A673 (cell line): ENCODE measurements around the gene ZFP90. TPM values are rescaled to one million over a fixed set of nuclear protein-coding genes. Genes with fewer than 3 reads are reported as not detected.

Experiments used
- BruUV-seq: library from RNA; stranded (reverse); fragments of 400-500 nt; replicated peaks from 2 replicates; lab custom pipeline; 2021; lab: Mats Ljungman, UMichigan
- CTCF ChIA-PET: fragments of 300-600 bp; sonication (Branson Sonifier 250); formaldehyde crosslinking; loops from one replicate; lab custom pipeline; 2022; ENCODE audit warnings: antibody characterized with exemption; lab: Charles Lee
- POLR2A ChIA-PET: fragments of 300-600 bp; sonication (Branson Sonifier 250); formaldehyde crosslinking; loops from one replicate; lab custom pipeline; 2022; ENCODE audit warnings: antibody characterized with exemption; ENCODE audit not compliant: low non-redundant PET; lab: Charles Lee
- DNase-seq: peaks from one replicate; pipeline ENCODE4 v3.0.0-alpha.2; 2015; ENCODE audit warnings: low spot score
- H3K27ac ChIP-seq: fragments of 200-600 bp; sonication (generic); 2 replicates; pipeline ENCODE4 v1.5.1; 2016; ENCODE audit warnings: mixed run types, low read depth, mild to moderate bottlenecking, mixed read lengths, antibody characterized with exemption, low read length; ENCODE audit not compliant: poor library complexity, severe bottlenecking
- H3K27me3 ChIP-seq: fragments of 200-600 bp; sonication (generic); replicated peaks from 2 replicates; pipeline ENCODE4 v1.6.1; 2017; ENCODE audit warnings: mixed run types, low read depth, mild to moderate bottlenecking, mixed read lengths, antibody characterized with exemption, low read length; ENCODE audit not compliant: insufficient read depth, poor library complexity
- H3K36me3 ChIP-seq: fragments of 200-600 bp; sonication (generic); 2 replicates; pipeline ENCODE4 v1.6.1; 2016; ENCODE audit warnings: mixed run types, mild to moderate bottlenecking, mixed read lengths, antibody characterized with exemption, low read length; ENCODE audit not compliant: insufficient read depth, poor library complexity, severe bottlenecking
- H3K4me1 ChIP-seq: fragments of 200-600 bp; sonication (generic); 2 replicates; pipeline ENCODE4 v1.6.1; 2017; ENCODE audit warnings: mixed run types, mild to moderate bottlenecking, mixed read lengths, antibody characterized with exemption, low read length; ENCODE audit not compliant: insufficient read depth, poor library complexity, severe bottlenecking
- H3K4me3 ChIP-seq: fragments of 200-600 bp; sonication (generic); 2 replicates; pipeline ENCODE4 v1.5.1; 2016; ENCODE audit warnings: low read depth, mixed run types, mild to moderate bottlenecking, mixed read lengths, low read length; ENCODE audit not compliant: poor library complexity, severe bottlenecking
- H3K9me3 ChIP-seq: fragments of 200-600 bp; sonication (generic); 2 replicates; pipeline ENCODE4 v1.6.1; 2016; ENCODE audit warnings: mixed run types, low read depth, mild to moderate bottlenecking, mixed read lengths, antibody characterized with exemption, low read length; ENCODE audit not compliant: poor library complexity, severe bottlenecking
- EZH2 ChIP-seq: fragments of 200-600 bp; sonication (generic); IDR thresholded peaks from 2 replicates; pipeline ENCODE4 v1.6.1; 2017; ENCODE audit warnings: borderline replicate concordance, low read depth, mild to moderate bottlenecking, mixed read lengths, antibody characterized with exemption, low read length; ENCODE audit not compliant: poor library complexity, severe bottlenecking
- intact Hi-C: fragments of 100-400 bp; cut with micrococcal nuclease; formaldehyde crosslinking; loops from one replicate; pipeline ENCODE4 v1.10.0; 2022; ENCODE audit not compliant: unreplicated experiment
- total RNA-seq: library from RNA; stranded (reverse); gene quantifications from 2 replicates; pipeline ENCODE4 v1.2.3, GENCODE V29; 2021
- TF ChIP-seq, protein P1 (sequence below): fragments of 300-800, 200-600 bp; sonication (generic); conservative IDR thresholded peaks from 2 replicates; pipeline ENCODE4 v1.5.1; 2017; ENCODE audit warnings: low read depth, mild to moderate bottlenecking, antibody characterized with exemption, low read length, moderate library complexity, mixed read lengths

ZFP90 gene
- total RNA-seq, 1 experiment from 2014 or later, result 17.5 TPM

DNA sequence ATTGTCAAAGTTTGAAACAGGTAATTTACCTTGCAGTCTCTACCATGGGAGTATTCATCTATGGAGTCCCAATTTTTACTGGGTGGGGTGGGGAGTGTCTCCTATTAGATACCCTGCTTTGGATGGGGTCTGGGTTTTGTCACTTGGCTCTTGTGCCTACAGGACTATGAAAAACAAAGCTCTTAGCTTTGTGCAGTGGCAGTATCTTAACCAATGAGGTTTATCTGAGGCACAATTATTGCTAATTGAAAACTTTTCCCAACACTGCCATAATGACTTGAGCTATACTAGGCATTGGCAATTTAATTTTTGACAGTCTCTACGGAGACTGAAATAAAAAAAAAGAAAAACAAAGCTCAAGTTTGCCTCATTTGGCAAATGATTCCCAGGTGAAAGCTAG, 3.8 kb upstream of the ZFP90 start:
- Histone ChIP-seq H3K4me3 (no peak overlapping the region), H3K27me3 (no peaks in the 10 kb centered on the region), H3K9me3 (peaks cover 8% of the 10 kb centered on the region), H3K4me1 (peaks cover 4% of the 10 kb centered on the region), H3K27ac (no peak overlapping the region), H3K36me3 (peaks cover 8% of the 10 kb centered on the region)
- BruUV-seq, result no TSS peak
- no peak for DNase-seq
- ChIA-PET POLR2A (no interaction called here), CTCF (no interaction called here)
- intact Hi-C loops, result no loop called here
- TF ChIP-seq, protein P1, sequence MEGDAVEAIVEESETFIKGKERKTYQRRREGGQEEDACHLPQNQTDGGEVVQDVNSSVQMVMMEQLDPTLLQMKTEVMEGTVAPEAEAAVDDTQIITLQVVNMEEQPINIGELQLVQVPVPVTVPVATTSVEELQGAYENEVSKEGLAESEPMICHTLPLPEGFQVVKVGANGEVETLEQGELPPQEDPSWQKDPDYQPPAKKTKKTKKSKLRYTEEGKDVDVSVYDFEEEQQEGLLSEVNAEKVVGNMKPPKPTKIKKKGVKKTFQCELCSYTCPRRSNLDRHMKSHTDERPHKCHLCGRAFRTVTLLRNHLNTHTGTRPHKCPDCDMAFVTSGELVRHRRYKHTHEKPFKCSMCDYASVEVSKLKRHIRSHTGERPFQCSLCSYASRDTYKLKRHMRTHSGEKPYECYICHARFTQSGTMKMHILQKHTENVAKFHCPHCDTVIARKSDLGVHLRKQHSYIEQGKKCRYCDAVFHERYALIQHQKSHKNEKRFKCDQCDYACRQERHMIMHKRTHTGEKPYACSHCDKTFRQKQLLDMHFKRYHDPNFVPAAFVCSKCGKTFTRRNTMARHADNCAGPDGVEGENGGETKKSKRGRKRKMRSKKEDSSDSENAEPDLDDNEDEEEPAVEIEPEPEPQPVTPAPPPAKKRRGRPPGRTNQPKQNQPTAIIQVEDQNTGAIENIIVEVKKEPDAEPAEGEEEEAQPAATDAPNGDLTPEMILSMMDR, result no peak
- no peak for TF ChIP-seq EZH2

DNA sequence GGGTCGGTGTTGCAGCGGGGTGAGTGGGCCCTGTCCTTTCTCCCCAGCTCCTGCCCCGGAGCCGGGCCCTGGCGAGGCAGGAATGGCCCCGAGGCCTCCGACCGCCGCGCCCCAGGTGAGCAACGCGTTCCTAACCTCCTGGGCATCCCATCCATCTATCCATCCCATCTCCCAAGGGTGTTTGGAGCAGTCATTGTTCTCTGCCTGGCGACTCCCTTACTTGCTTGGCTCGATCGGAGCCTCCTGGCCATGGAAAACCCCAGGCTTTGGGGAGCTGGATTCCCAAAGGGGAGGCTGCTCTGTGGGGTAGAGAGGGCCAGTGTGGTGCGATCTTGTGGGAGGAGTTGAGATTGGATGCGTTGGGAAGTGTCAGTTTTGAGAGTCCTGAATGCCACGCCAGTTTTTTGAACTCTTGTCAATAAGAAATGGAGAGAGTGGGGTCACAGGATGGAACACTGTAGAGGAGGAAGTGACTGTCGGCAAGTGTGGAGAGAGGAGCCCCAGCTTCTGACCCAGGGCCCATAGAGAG, 684 bp downstream of the ZFP90 start:
- TF ChIP-seq, protein P1, result no peak
- TF ChIP-seq EZH2, result no peak
- H3K27ac ChIP-seq, result no peak overlapping the region
- H3K27me3 ChIP-seq, result no peaks in the 10 kb centered on the region
- peak overlapping the region; percentile 95 for H3K4me3 ChIP-seq
- intact Hi-C loops, result no loop called here
- H3K9me3 ChIP-seq, result no peaks in the 10 kb centered on the region
- ChIA-PET POLR2A (interaction anchor here (0.6 kb wide), 1 partner anchor 34 kb away, joined by 5 read pairs; no protein-coding TSS in a partner anchor), CTCF (no interaction called here)
- H3K36me3 ChIP-seq, result peaks cover 6% of the 10 kb centered on the region
- DNase-seq, result no peak
- no TSS peak for BruUV-seq
- peaks cover 4% of the 10 kb centered on the region for H3K4me1 ChIP-seq

DNA sequence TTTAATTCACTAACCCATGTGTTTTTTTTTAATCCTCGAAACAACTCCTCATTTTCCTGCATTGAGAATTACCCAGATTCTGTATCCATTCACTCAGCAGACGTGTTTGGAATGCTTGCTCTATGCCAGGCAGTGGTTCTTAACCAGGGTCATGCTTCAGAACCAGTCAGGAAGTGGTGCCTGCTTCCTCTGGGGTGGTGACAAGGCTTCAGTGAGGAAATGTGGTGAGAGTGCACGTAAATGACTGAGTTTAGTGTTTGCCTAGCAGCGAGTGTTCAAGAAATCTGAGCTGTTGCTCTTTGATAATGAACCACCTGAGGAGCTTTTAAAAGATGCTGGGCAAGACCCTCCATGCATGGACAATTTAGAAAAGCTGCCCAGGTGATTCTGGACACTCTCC, 9.9 kb downstream of the ZFP90 start:
- BruUV-seq, result no TSS peak
- peaks cover 42% of the 10 kb centered on the region for H3K36me3 ChIP-seq
- DNase-seq, result no peak
- H3K27ac ChIP-seq, result no peak overlapping the region
- ChIA-PET CTCF (no interaction called here), POLR2A (no interaction called here)
- intact Hi-C loops, result no loop called here
- H3K27me3 ChIP-seq, result no peaks in the 10 kb centered on the region
- no peak for TF ChIP-seq EZH2
- TF ChIP-seq, protein P1, result no peak
- H3K9me3 ChIP-seq, result peaks cover 32% of the 10 kb centered on the region
- no peak overlapping the region for H3K4me3 ChIP-seq
- H3K4me1 ChIP-seq, result no peaks in the 10 kb centered on the region
